GM21737 (cell line): Measurements from ENCODE around the gene WDR38.
A peak's percentile ranks its signal among the peaks of the same experiment; 100 is the strongest.

Source experiments
- ATAC-seq: cut with Tn5 transposase; IDR thresholded peaks from one replicate; pipeline ENCODE4 v1.9.1; 2021; ENCODE audit warnings: mild to moderate bottlenecking, moderate library complexity; ENCODE audit not compliant: unreplicated experiment

The WDR38 gene

GRCh38 chr9:124852829-124853531 lies at the start of gene WDR38:
WDR38 (plus strand) TSS chr9:124853460; CDS start chr9:124853532, 72 bp downstream.
- peak; percentile 63 for ATAC-seq

- ATAC-seq = no peak
These were observed 49.3 kb upstream of the WDR38 start for GRCh38 chr9:124803911-124804310.

- ATAC-seq = no peak
These were observed 48.1 kb upstream of the WDR38 start for GRCh38 chr9:124805186-124805585.

- no peak for ATAC-seq
These were observed 44.9 kb upstream of the WDR38 start for GRCh38 chr9:124808246-124808956.

- ATAC-seq = no peak
These were observed 44.0 kb upstream of the WDR38 start for GRCh38 chr9:124809211-124809610.

- no peak for ATAC-seq
These were observed 43.3 kb upstream of the WDR38 start for GRCh38 chr9:124809741-124810500.

GRCh38 chr9:124810663-124811355 lies 42.5 kb upstream of the WDR38 start:
- ATAC-seq = no peak

GRCh38 chr9:124812441-124812876 lies 40.8 kb upstream of the WDR38 start:
- ATAC-seq = no peak

- no peak for ATAC-seq
These were observed 40.2 kb upstream of the WDR38 start for GRCh38 chr9:124813041-124813440.

- no peak for ATAC-seq
These were observed 39.6 kb upstream of the WDR38 start for GRCh38 chr9:124813501-124814163.

GRCh38 chr9:124814164-124814535 lies 39.1 kb upstream of the WDR38 start:
- ATAC-seq = no peak

GRCh38 chr9:124815601-124816000 lies 37.7 kb upstream of the WDR38 start:
- no peak for ATAC-seq

GRCh38 chr9:124818431-124819281 lies 34.6 kb upstream of the WDR38 start:
- no peak for ATAC-seq

- no peak for ATAC-seq
These were observed 32.3 kb upstream of the WDR38 start for GRCh38 chr9:124820698-124821623.

- no peak for ATAC-seq
These were observed 24.5 kb upstream of the WDR38 start for GRCh38 chr9:124828489-124829333.

- ATAC-seq = no peak
These were observed 24.0 kb upstream of the WDR38 start for GRCh38 chr9:124829334-124829669.

- ATAC-seq = no peak
These were observed 22.7 kb upstream of the WDR38 start for GRCh38 chr9:124830593-124830992.
